Ovary (tissue), 9 donors: ENCODE data around the gene PALD1. TPM values are rescaled to one million over a fixed set of nuclear protein-coding genes. Genes with fewer than 3 reads are reported as not detected.

ENCODE experiments used
- DNase-seq, 5 donors: peaks; one replicate each; pipeline ENCODE4 v3.0.0-alpha.2; 2019 to 2020
- H3K27ac ChIP-seq, 2 donors: fragments of 200-600 bp; one replicate each; pipeline versions ENCODE4 v1.5.1 to v1.8.0; 2019 to 2022
- H3K27me3 ChIP-seq: fragments of 200-600 bp; one replicate; pipeline ENCODE4 v1.8.0; 2022
- H3K36me3 ChIP-seq: fragments of 200-600 bp; sonication (generic); one replicate; pipeline ENCODE4 v1.5.1; 2019
- H3K4me1 ChIP-seq: one replicate; pipeline ENCODE4 v1.8.1; 2013; ENCODE audit warnings: mild to moderate bottlenecking, moderate library complexity; ENCODE audit not compliant: insufficient read depth
- H3K4me3 ChIP-seq: fragments of 200-600 bp; sonication (generic); one replicate; pipeline ENCODE4 v1.5.1; 2017
- H3K9me3 ChIP-seq, 2 donors: fragments of 200-600 bp in 1 of 2; sonication (generic) in 1 of 2; one replicate each; pipeline versions ENCODE4 v1.5.1 to v1.8.1; 2013 to 2019; ENCODE audit warnings: mild to moderate bottlenecking in 1 of 2, moderate library complexity in 1 of 2
- EP300 ChIP-seq: sonication (generic); formaldehyde crosslinking; IDR thresholded peaks from one replicate; pipeline ENCODE4 v1.6.1; 2017; ENCODE audit warnings: antibody characterized with exemption
- POLR2A ChIP-seq: fragments of 450-650 bp; IDR thresholded peaks from one replicate; pipeline ENCODE4 v1.6.1; 2017; ENCODE audit warnings: antibody characterized with exemption, mild to moderate bottlenecking, moderate library complexity
- WGBS, 3 donors: extraction: QIAGEN DNeasy Blood & Tissue Kit in 1 of 3; methylation state at CpG; one replicate each; pipeline versions ENCODE4 v1.1.5 to v1.1.7; 2013 to 2017; 5-methylcytosine and 5-hydroxymethylcytosine counted together
- intact Hi-C, 4 donors: fragments of 100-400 bp; cut with DNase I; formaldehyde crosslinking; loops; one replicate each; pipeline versions ENCODE4 v1.11.0 to v1.15.1; 2022 to 2023
- polyA plus RNA-seq, 2 donors: library from polyadenylated mRNA; stranded (reverse); fragments of 200-250 nt in 1 of 2; fragments of 350-450 nt in 1 of 2; fragmentation: Illumina TruSeq in 1 of 2; extraction: RNeasy Lipid Tissue Mini Kit (QIAGEN cat#74804) in 1 of 2; gene quantifications; one replicate each; pipeline ENCODE4 v1.2.3, GENCODE V29; 2013 to 2014
- total RNA-seq, 7 donors: library from RNA; depleted of rRNA in 2 of 7; stranded (reverse); fragments of >200 nt in 2 of 7; fragmentation: NEBNext Ultra II Directional in 3 of 7; extraction: Animal tissue kit (Norgen Biotek cat#: 25700) in 3 of 7; gene quantifications; one replicate each; pipeline versions ENCODE4 v1.1.0 to v1.2.4, GENCODE V29; 2016 to 2023
- TF ChIP-seq, protein P1 (sequence below), 3 donors: fragments of 450-650 bp in 2 of 3; fragments of 200-600 bp in 1 of 3; IDR thresholded peaks; one replicate each; pipeline versions ENCODE4 v1.5.1 to v1.8.0; 2016 to 2022; ENCODE audit warnings: antibody characterized with exemption in 3 of 3, mild to moderate bottlenecking in 1 of 3
- donor health status: DM: no; HTN: no; CAD: no; lungs with moderate emphysema.
- donor health status: DM: no; HTN: no; CAD: no.
- donor health status: Bipolar disorder and iron deficiency.
- donor health status: DM: yes; HTN: yes; CAD: no.
- donor health status: DM: no; HTN: no; CAD: no.
- donor health status: DM: yes; HTN: yes; CAD: no.

The PALD1 gene
- total and polyA plus RNA-seq, 9 donors = 2.2 to 10.5 (median 6.8) TPM

DNA sequence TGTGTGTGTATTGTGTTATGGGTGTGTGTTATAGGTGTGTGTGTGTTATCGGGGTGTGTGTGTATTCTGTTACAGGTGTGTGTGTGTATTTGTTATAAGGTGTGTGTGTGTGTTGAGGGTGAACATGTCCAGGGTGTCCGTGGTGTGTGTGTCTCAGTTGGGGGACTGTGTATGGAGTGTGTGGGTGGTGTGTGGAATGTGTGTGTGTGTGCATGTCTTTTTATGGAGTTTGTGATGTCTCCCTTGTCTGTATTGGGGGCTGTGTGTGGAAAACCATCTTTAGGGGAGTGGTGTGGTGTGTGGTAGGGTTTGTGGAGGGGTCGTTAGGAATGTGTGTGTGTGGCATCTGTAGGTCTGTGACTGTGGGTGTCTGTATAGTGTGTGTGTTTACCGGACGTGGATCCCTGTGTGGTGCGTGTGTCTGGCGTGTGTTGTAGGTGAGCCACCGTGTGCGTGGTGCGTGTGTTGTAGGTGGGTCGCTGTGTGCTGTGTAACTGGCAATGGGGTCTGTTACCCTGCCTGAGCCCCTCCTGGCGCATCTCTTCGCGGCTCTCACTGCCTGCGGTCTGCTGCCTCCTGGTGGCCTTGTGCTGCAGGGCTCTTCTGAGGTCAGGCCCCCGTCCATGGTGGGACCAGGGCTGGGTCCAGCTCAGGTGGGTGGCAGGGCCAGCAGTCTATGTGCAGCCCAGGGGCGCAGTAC is 61.7 kb downstream of the PALD1 start:
- Histone ChIP-seq H3K27me3 (no peaks in the 10 kb centered on the region), H3K4me1 (no peaks in the 10 kb centered on the region), H3K36me3 (no peaks in the 10 kb centered on the region), H3K4me3 (no peak overlapping the region), H3K27ac (no peak overlapping the region), H3K9me3 (no peaks in the 10 kb centered on the region)
- intact Hi-C loops = no loop called here
- peak in 1 of 5 donors; percentile 53 for DNase-seq
- no peak for TF ChIP-seq EP300
- TF ChIP-seq POLR2A = no peak
- TF ChIP-seq, protein P1, sequence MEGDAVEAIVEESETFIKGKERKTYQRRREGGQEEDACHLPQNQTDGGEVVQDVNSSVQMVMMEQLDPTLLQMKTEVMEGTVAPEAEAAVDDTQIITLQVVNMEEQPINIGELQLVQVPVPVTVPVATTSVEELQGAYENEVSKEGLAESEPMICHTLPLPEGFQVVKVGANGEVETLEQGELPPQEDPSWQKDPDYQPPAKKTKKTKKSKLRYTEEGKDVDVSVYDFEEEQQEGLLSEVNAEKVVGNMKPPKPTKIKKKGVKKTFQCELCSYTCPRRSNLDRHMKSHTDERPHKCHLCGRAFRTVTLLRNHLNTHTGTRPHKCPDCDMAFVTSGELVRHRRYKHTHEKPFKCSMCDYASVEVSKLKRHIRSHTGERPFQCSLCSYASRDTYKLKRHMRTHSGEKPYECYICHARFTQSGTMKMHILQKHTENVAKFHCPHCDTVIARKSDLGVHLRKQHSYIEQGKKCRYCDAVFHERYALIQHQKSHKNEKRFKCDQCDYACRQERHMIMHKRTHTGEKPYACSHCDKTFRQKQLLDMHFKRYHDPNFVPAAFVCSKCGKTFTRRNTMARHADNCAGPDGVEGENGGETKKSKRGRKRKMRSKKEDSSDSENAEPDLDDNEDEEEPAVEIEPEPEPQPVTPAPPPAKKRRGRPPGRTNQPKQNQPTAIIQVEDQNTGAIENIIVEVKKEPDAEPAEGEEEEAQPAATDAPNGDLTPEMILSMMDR (IDR thresholded peaks at IDR 0.05) = peak in 2 of 3 donors; percentile 51 to 57
- WGBS, 3 donors = 65 to 74% (median 72%) methylated on average over 17 of the region's 17 CpGs

GRCh38 chr10:70540789-70541360 is 62.3 kb downstream of the PALD1 start:
- no peaks in the 10 kb centered on the region for H3K36me3 ChIP-seq
- intact Hi-C loops = no loop called here

GRCh38 chr10:70541736-70542564 is 63.4 kb downstream of the PALD1 start:
- intact Hi-C loops = no loop called here
- 82 to 91% (median 88%) methylated on average over 14 of the region's 14 CpGs for WGBS, 3 donors
- DNase-seq = no peak
- Histone ChIP-seq H3K27me3 (no peaks in the 10 kb centered on the region), H3K27ac (no peak overlapping the region), H3K9me3 (no peaks in the 10 kb centered on the region), H3K4me1 (no peaks in the 10 kb centered on the region), H3K36me3 (no peaks in the 10 kb centered on the region), H3K4me3 (no peak overlapping the region)
- TF ChIP-seq EP300 (no peak), POLR2A (no peak)
- TF ChIP-seq, protein P1 (IDR thresholded peaks at IDR 0.05) = no peak

More at GRCh38 chr10:70540789-70541360, 62.3 kb downstream of the PALD1 start:
- H3K4me3 ChIP-seq = no peak overlapping the region
- no peaks in the 10 kb centered on the region for H3K27me3 ChIP-seq
- no peak for DNase-seq
- WGBS, 3 donors = 88 to 90% (median 89%) methylated on average over 14 to 15 of the region's 15 CpGs
- H3K4me1 ChIP-seq = no peaks in the 10 kb centered on the region
- H3K27ac ChIP-seq = no peak overlapping the region
- H3K9me3 ChIP-seq = no peaks in the 10 kb centered on the region
- TF ChIP-seq EP300 (no peak), POLR2A (no peak)
- TF ChIP-seq, protein P1 (IDR thresholded peaks at IDR 0.05) = no peak

- Histone ChIP-seq H3K4me3 (no peak overlapping the region), H3K9me3 (no peaks in the 10 kb centered on the region), H3K27ac (no peak overlapping the region), H3K4me1 (no peaks in the 10 kb centered on the region), H3K36me3 (no peaks in the 10 kb centered on the region), H3K27me3 (no peaks in the 10 kb centered on the region)
- intact Hi-C loops = no loop called here
- no peak for TF ChIP-seq EP300
- TF ChIP-seq, protein P1 (IDR thresholded peaks at IDR 0.05) = no peak
- no peak for TF ChIP-seq POLR2A
- WGBS, 3 donors = 87 to 97% (median 90%) methylated on average over 3 of the region's 3 CpGs
- DNase-seq = no peak
These were observed 64.0 kb downstream of the PALD1 start for GRCh38 chr10:70542565-70542938.
